Umbilical cord (tissue), 2 donors: ENCODE measurements around the gene TEKT4. TPM values are rescaled to one million over a fixed set of nuclear protein-coding genes. Genes with fewer than 3 reads are reported as not detected.
"Not testable (repeated sequence)": the region's sequence is repeated elsewhere in the genome, so short reads cannot be mapped to it uniquely, and the experiment has no call there.

Experiments
- DNase-seq: peaks from one replicate; pipeline ENCODE4 v3.0.0-alpha.2; 2015; ENCODE audit warnings: low spot score
- total RNA-seq: library from RNA; depleted of rRNA; stranded (reverse); fragments of >200 nt; gene quantifications from one replicate; pipeline ENCODE4 v1.2.3, GENCODE V29; 2014; ENCODE audit warnings: low replicate concordance; ENCODE audit not compliant: insufficient read depth

Gene TEKT4
- total RNA-seq, result 1.9 TPM

GRCh38 chr2:94871226-94872087, at the start of gene TEKT4:
Gene TEKT4 (plus strand): TSS chr2:94871430. CDS start chr2:94871580, 150 bp downstream.
- DNase-seq, result no peak

- DNase-seq, result not testable (repeated sequence)
Observed at GRCh38 chr2:94839224-94839623, 32.0 kb upstream of the TEKT4 start.

GRCh38 chr2:94856856-94857255, 14.4 kb upstream of the TEKT4 start:
- not testable (repeated sequence) for DNase-seq

- DNase-seq, result peak; percentile 4
Observed at GRCh38 chr2:94857367-94858162, 13.7 kb upstream of the TEKT4 start.

- DNase-seq, result not testable (repeated sequence)
Observed at GRCh38 chr2:94858163-94858888, 12.9 kb upstream of the TEKT4 start.

GRCh38 chr2:94861308-94862152, 9.7 kb upstream of the TEKT4 start:
- DNase-seq, result no peak

- DNase-seq, result not testable (repeated sequence)
Observed at GRCh38 chr2:94862903-94863302, 8.3 kb upstream of the TEKT4 start.

GRCh38 chr2:94869131-94869530, 2.1 kb upstream of the TEKT4 start:
- DNase-seq, result no peak

- DNase-seq, result no peak
Observed at GRCh38 chr2:94869552-94870439, 1.4 kb upstream of the TEKT4 start.

GRCh38 chr2:94870440-94871225, 597 bp upstream of the TEKT4 start:
- no peak for DNase-seq

GRCh38 chr2:94872088-94872618, 923 bp downstream of the TEKT4 start:
- DNase-seq, result no peak

- no peak for DNase-seq
Observed at GRCh38 chr2:94872676-94873361, 1.6 kb downstream of the TEKT4 start.

GRCh38 chr2:94873362-94874276, 2.4 kb downstream of the TEKT4 start:
- DNase-seq, result no peak

GRCh38 chr2:94874277-94874997, 3.2 kb downstream of the TEKT4 start:
- no peak for DNase-seq

- DNase-seq, result no peak
Observed at GRCh38 chr2:94875064-94875819, 4.0 kb downstream of the TEKT4 start.
